GM13976 (cell line): Measurements from ENCODE around the gene EXOC7.

Experiments used
- DNase-seq: peaks from one replicate; pipeline ENCODE4 v3.0.0; 2012; ENCODE audit warnings: low spot score
- in situ Hi-C: fragments of 300-500 bp; cut with MboI; formaldehyde crosslinking; loops from one replicate; pipeline ENCODE4 v1.12.0; 2022; ENCODE audit warnings: low sequenced_read_pairs, mixed read lengths, inconsistent platforms; ENCODE audit not compliant: unreplicated experiment
- TF ChIP-seq, protein P1 (sequence below): IDR thresholded peaks from 2 replicates; pipeline ENCODE4 v1.5.1; 2012; ENCODE audit warnings: borderline replicate concordance, mild to moderate bottlenecking; ENCODE audit not compliant: insufficient read depth; ENCODE audit errors: extremely low read depth, missing control alignments, control extremely low read depth

Gene EXOC7

DNA sequence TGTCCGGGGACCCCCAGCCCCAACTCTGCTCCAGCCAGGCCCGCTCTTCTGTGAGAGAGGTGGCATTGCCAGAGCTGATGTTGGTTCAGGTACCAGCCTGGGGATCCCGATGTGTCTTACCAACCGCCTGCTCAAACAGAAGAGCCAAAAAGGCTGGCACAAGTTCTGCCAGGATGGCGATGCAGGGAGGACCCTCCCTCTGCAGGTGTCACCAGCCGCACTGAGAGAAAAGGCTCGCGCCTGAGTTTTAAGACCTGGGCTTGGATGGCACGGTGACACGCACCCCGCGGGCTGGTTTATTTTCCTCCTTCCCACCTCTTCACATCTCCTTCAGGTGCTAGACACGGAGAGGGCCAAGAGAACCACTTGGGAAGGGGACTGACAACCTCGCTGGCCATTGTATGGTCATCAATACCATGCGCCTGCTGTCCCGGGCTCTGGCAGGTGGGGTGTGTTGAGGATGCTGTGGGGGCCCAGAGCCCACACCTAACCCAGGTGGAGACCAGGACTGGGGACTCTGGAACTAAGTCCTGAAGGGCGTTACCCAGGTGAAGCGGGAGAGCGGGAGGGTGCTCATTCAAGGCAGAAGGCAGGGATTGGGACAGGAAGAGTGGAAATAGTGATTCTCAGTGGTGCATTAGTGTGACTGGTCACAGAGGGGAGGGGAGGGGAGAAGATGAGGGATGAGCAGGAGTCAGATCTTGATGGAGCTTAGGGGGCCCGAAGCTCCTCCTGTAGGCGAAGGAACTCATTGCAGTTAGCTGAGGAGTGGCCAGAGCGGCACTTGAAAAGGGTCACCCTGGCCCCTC, 21.2 kb upstream of the EXOC7 start:
- no peak for DNase-seq
- in situ Hi-C loops: no loop called here
- TF ChIP-seq, protein P1, sequence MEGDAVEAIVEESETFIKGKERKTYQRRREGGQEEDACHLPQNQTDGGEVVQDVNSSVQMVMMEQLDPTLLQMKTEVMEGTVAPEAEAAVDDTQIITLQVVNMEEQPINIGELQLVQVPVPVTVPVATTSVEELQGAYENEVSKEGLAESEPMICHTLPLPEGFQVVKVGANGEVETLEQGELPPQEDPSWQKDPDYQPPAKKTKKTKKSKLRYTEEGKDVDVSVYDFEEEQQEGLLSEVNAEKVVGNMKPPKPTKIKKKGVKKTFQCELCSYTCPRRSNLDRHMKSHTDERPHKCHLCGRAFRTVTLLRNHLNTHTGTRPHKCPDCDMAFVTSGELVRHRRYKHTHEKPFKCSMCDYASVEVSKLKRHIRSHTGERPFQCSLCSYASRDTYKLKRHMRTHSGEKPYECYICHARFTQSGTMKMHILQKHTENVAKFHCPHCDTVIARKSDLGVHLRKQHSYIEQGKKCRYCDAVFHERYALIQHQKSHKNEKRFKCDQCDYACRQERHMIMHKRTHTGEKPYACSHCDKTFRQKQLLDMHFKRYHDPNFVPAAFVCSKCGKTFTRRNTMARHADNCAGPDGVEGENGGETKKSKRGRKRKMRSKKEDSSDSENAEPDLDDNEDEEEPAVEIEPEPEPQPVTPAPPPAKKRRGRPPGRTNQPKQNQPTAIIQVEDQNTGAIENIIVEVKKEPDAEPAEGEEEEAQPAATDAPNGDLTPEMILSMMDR: no peak

DNA sequence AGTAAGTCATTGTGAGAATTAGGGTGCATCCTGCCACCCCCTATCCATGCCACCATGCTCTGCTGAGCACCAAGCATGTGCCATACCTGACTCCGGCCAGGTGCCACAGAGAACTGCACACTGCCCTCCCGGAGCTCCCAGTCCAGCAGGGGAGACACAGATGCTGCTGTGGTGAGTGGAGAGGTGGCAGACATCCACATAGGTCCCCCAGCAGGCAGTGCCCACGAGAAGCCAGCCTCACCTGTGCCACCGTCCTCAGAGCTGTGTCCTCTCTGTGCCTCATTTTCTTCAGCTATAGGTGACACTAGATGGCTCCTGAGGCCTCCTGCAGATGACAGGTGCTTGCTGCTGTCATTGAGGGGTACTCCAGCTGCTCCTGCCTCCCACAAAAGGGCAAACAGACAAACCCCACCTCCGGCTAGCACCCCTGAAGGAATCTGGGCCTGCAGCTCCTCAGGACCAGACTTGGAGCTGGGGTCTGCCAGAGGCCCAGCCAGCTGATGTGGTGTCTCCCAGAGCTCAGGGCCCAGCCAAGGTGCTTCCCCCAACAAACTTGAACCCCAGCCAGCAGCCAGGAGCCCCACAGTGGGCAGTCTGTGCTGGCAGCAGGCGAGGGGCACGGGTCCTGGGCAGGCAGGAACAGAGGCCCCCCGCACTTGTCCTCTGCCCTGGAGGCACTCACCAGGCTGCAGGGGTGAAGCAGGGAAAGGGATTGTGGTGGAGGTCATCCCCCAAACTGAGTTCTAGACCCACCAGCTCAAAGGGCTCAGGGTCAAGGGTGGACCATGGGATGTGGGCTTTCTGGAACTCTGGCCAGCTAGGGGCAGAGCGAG, 20.4 kb upstream of the EXOC7 start:
- DNase-seq: peak; percentile 27
- TF ChIP-seq, protein P1: no peak
- in situ Hi-C loops: no loop called here

DNA sequence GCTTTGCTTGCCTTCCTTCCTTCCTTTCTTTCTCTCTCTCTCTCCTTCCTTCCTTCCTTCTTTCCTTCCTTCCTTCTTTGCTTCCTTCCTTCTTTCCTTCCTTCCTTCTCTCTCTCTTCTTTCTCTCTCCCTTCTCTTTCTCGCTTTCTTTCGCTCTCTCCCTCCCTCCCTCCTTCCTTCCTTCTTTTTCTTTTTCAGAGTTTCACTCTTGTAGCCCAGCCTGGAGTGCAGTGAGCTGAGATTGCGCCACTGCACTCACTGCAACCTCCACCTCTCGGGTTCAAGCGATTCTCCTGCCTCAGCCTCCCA, 19.6 kb upstream of the EXOC7 start:
- in situ Hi-C loops: no loop called here
- TF ChIP-seq, protein P1: no peak
- no peak for DNase-seq

DNA sequence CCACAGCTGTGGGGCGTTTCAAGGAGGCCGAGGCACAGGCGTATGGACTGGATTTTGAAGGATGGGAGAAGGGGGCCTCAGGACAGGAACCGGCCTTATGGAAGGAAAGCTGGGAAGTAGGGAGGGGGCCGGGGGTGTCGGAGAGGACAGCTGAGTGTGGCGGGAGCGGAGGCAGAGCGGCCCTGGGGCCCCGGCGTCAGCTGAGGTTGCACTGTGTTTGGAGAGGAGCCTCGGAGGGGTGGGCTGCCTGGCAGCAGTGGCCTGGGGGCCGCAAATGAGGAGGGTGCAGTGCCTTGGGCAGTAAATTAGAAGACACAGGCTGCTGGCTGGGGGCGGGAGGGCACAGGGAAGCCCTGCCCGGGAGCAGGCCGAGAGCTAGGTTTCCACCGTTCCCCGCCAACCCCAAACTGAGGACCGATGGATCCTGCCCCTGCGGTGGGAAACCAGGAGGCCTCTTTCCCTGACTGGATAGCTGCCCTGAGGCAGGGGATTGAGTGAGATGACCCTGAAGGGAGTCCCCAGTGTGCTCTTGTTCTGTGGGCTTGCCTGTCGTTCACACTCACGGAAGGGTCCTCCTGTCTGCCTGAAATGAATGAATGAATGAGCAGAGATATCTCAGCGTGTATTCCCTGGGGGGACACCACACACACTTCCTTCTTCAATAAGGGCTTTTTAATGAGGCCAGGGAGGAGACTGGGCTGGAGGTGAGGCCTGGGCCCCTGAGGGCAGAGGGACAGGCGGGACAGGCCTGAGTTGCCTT, 19.0 kb upstream of the EXOC7 start:
- DNase-seq: peak; percentile 35
- in situ Hi-C loops: no loop called here
- TF ChIP-seq, protein P1: no peak

DNA sequence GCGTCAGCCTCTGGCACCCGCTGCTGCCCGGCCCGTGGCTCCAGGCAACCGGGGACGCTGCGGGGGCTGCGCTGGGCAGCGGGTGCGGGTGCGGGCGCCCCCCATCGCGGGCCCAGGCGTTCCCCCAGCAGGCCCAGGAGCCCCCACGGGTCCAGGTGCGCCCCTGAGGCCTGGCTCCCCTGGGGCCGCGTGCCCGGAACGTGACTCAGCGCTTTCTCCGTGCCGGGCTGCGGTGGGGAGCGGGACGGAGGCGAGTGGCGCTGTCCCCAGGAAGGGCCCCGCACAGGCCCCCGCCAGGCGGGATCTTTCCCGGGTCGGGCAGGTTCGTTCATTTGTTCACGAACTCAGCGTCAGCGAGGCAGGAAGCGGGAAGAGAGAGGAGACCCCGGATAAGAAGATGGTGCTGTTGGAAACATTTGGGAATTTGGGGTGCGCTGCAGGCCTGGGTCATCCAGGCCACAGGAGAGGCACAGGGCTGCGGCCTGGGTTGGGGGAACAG, 18.4 kb upstream of the EXOC7 start:
- TF ChIP-seq, protein P1: no peak
- DNase-seq: peak; percentile 61
- in situ Hi-C loops: no loop called here

DNA sequence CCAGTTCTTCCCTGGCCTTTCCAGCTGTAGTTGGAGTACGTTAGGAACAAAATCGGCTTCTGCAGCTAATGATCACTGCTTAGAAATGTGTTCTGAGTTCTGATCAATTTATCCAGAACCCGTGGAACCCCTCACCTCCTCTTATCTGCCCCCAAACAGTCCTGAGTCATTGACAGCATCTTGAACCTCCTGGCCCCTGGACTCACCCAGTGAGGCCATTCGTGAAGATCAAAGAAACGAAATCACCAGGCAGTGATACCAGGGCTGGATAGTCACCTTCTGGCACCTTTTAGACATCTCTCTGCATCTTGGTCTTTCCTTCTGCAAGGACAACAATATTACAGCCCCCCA, 17.0 kb upstream of the EXOC7 start:
- DNase-seq: peak; percentile 30
- TF ChIP-seq, protein P1: no peak
- in situ Hi-C loops: no loop called here
